DND-41 (cell line): Measurements from ENCODE around the gene RFX6.

Experiments
- ATAC-seq: fragments of 200-7000 bp; cut with Tn5 transposase; 3 replicates; pipeline ENCODE4 v1.9.1; 2021; ENCODE audit warnings: low read depth; ENCODE audit not compliant: insufficient read depth
- DNase-seq: peaks from one replicate; pipeline ENCODE4 v3.0.0-alpha.2; 2020
- H2AFZ ChIP-seq: 2 replicates; pipeline ENCODE4 v1.6.0; 2012; ENCODE audit warnings: low read depth, low read length
- H3K27ac ChIP-seq: 2 replicates; pipeline ENCODE4 v1.5.1; 2012; ENCODE audit warnings: low read length, inconsistent platforms
- H3K27me3 ChIP-seq: fragments of 200-600 bp; sonication (generic); 2 replicates; pipeline ENCODE4 v1.6.0; 2012; ENCODE audit warnings: low read length, mild to moderate bottlenecking, inconsistent platforms; ENCODE audit not compliant: insufficient read depth, poor library complexity
- H3K36me3 ChIP-seq: 2 replicates; pipeline ENCODE4 v1.5.1; 2012; ENCODE audit warnings: low read length, inconsistent platforms; ENCODE audit not compliant: insufficient read depth
- H3K4me1 ChIP-seq: 2 replicates; pipeline ENCODE4 v1.5.1; 2012; ENCODE audit warnings: mild to moderate bottlenecking, low read length; ENCODE audit not compliant: insufficient read depth
- H3K4me2 ChIP-seq: 2 replicates; pipeline ENCODE4 v1.6.0; 2012; ENCODE audit warnings: mild to moderate bottlenecking, moderate library complexity, low read length, inconsistent platforms; ENCODE audit not compliant: insufficient read depth
- H3K4me3 ChIP-seq, 2 experiments: fragments of 200-600 bp in 1 of 2; shearing (Covaris generic) in 1 of 2; 2 replicates each; pipeline ENCODE4 v1.5.1; 2012 to 2016; ENCODE audit warnings: inconsistent platforms in 2 of 2, low read length in 2 of 2, mild to moderate bottlenecking in 2 of 2, low read depth in 1 of 2, moderate library complexity in 1 of 2
- H3K79me2 ChIP-seq: 2 replicates; pipeline ENCODE4 v1.6.0; 2012; ENCODE audit warnings: low read length, inconsistent platforms; ENCODE audit not compliant: insufficient read depth
- H3K9ac ChIP-seq: 2 replicates; pipeline ENCODE4 v1.6.0; 2012; ENCODE audit warnings: low read depth, mild to moderate bottlenecking, inconsistent platforms, low read length, moderate library complexity
- H3K9me3 ChIP-seq: 2 replicates; pipeline ENCODE4 v1.5.1; 2012; ENCODE audit warnings: low read length, moderate library complexity, mild to moderate bottlenecking, inconsistent platforms; ENCODE audit not compliant: insufficient read depth, severe bottlenecking
- H4K20me1 ChIP-seq: 2 replicates; pipeline ENCODE4 v1.6.0; 2012; ENCODE audit warnings: low read length; ENCODE audit not compliant: insufficient read depth
- EZH2 ChIP-seq: IDR thresholded peaks from 3 replicates; pipeline ENCODE4 v1.6.1; 2012; ENCODE audit warnings: borderline replicate concordance, low read depth, mild to moderate bottlenecking, moderate library complexity, low read length, inconsistent platforms; ENCODE audit not compliant: severe bottlenecking
- TF ChIP-seq, protein P1 (sequence below): IDR thresholded peaks from 2 replicates; pipeline ENCODE4 v1.5.1; 2012; ENCODE audit warnings: borderline replicate concordance, low read length, moderate library complexity, mild to moderate bottlenecking; ENCODE audit not compliant: poor library complexity, severe bottlenecking; ENCODE audit errors: extremely low read depth

RFX6 gene

GRCh38 chr6:116884530-116884929 lies 7.5 kb downstream of the RFX6 start:
- TF ChIP-seq EZH2: no peak
- TF ChIP-seq, protein P1, sequence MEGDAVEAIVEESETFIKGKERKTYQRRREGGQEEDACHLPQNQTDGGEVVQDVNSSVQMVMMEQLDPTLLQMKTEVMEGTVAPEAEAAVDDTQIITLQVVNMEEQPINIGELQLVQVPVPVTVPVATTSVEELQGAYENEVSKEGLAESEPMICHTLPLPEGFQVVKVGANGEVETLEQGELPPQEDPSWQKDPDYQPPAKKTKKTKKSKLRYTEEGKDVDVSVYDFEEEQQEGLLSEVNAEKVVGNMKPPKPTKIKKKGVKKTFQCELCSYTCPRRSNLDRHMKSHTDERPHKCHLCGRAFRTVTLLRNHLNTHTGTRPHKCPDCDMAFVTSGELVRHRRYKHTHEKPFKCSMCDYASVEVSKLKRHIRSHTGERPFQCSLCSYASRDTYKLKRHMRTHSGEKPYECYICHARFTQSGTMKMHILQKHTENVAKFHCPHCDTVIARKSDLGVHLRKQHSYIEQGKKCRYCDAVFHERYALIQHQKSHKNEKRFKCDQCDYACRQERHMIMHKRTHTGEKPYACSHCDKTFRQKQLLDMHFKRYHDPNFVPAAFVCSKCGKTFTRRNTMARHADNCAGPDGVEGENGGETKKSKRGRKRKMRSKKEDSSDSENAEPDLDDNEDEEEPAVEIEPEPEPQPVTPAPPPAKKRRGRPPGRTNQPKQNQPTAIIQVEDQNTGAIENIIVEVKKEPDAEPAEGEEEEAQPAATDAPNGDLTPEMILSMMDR: no peak
- H3K9ac ChIP-seq: no peak overlapping the region
- no peak overlapping the region for H3K27ac ChIP-seq

GRCh38 chr6:116887168-116887567 lies 10.1 kb downstream of the RFX6 start:
- TF ChIP-seq EZH2: no peak
- TF ChIP-seq, protein P1: no peak
- Histone ChIP-seq H4K20me1 (no peaks in the 10 kb centered on the region), H3K9me3 (no peaks in the 10 kb centered on the region), H2AFZ (no peak overlapping the region), H3K36me3 (no peaks in the 10 kb centered on the region), H3K79me2 (no peaks in the 10 kb centered on the region), H3K9ac (no peak overlapping the region), H3K4me1 (no peaks in the 10 kb centered on the region), H3K27me3 (no peaks in the 10 kb centered on the region), H3K4me3 (no peak overlapping the region), H3K27ac (no peak overlapping the region), H3K4me2 (no peak overlapping the region)
- DNase-seq (no peak), ATAC-seq (no peak)

More at GRCh38 chr6:116884530-116884929, 7.5 kb downstream of the RFX6 start:
- no peaks in the 10 kb centered on the region for H3K9me3 ChIP-seq
- DNase-seq (no peak), ATAC-seq (no peak)
- H4K20me1 ChIP-seq: no peaks in the 10 kb centered on the region
- no peaks in the 10 kb centered on the region for H3K79me2 ChIP-seq
- no peak overlapping the region for H3K4me2 ChIP-seq
- no peaks in the 10 kb centered on the region for H3K36me3 ChIP-seq
- H3K4me1 ChIP-seq: no peaks in the 10 kb centered on the region
- H3K4me3 ChIP-seq: no peak overlapping the region
- no peaks in the 10 kb centered on the region for H3K27me3 ChIP-seq
- no peak overlapping the region for H2AFZ ChIP-seq

DNA sequence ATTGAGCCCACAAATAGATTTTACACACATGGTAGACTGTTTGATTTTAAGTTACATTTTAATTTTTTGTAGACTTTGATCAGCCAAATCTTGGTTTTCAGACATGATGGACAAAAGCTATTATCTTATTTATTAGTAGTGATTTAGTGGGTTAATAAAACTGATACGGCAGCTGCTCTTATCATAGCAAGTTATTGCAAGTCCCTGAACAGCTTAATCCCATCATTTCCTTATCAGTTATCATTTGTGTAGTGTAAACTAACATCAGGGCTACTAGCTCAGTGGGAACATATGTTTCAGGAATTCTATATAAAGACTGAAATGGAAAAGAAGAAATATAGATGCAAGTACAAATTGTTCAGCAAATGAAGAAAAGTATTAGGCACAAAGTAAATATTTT lies 10.9 kb downstream of the RFX6 start:
- no peaks in the 10 kb centered on the region for H3K79me2 ChIP-seq
- no peak for TF ChIP-seq EZH2
- TF ChIP-seq, protein P1: no peak
- H3K36me3 ChIP-seq: no peaks in the 10 kb centered on the region
- no peak overlapping the region for H2AFZ ChIP-seq
- no peaks in the 10 kb centered on the region for H3K9me3 ChIP-seq
- DNase-seq: no peak
- no peak for ATAC-seq
- no peak overlapping the region for H3K9ac ChIP-seq
- no peak overlapping the region for H3K4me3 ChIP-seq
- no peak overlapping the region for H3K4me2 ChIP-seq
- H3K27ac ChIP-seq: no peak overlapping the region
- no peaks in the 10 kb centered on the region for H3K4me1 ChIP-seq
- H4K20me1 ChIP-seq: no peaks in the 10 kb centered on the region
- no peaks in the 10 kb centered on the region for H3K27me3 ChIP-seq
